ENCODE data around the gene MTHFD2L. TPM values are rescaled to one million over a fixed set of nuclear protein-coding genes. Genes with fewer than 3 reads are reported as not detected.

Gene MTHFD2L
- total RNA-seq, 1 donor from 2014 or later = 12.4 TPM

GRCh38 chr4:74314944-74315343 lies 157.0 kb downstream of the MTHFD2L start:
- H3K36me3 ChIP-seq (ENCODE audit: insufficient read depth, low read length) = no peaks in the 10 kb centered on the region
- peaks cover 9% of the 10 kb centered on the region for H3K4me1 Mint-ChIP-seq (ENCODE audit: low read depth, unreplicated experiment)
- FAIRE-seq = no peak
- no peak overlapping the region for H3K27ac ChIP-seq (ENCODE audit: low read depth, low read length)
- no peak overlapping the region for H2AFZ ChIP-seq (ENCODE audit: low read depth, low read length)
- DNase-seq (ENCODE audit: low read depth) = no peak
- H3K36me3 Mint-ChIP-seq (ENCODE audit: low read depth, unreplicated experiment) = no peaks in the 10 kb centered on the region
- no peaks in the 10 kb centered on the region for H3K79me2 ChIP-seq (ENCODE audit: insufficient read depth, low read length)
- H3K4me1 ChIP-seq (ENCODE audit: insufficient read depth, low read length) = no peaks in the 10 kb centered on the region
- H3K4me2 ChIP-seq (ENCODE audit: low read length) = no peak overlapping the region
- no peaks in the 10 kb centered on the region for H3K27me3 Mint-ChIP-seq (ENCODE audit: low read depth, unreplicated experiment)
- H3K27me3 ChIP-seq (ENCODE audit: insufficient read depth, low read length) = no peaks in the 10 kb centered on the region
- no peak overlapping the region for H3K4me3 ChIP-seq (ENCODE audit: insufficient read depth, low read depth, low read length)
- no peaks in the 10 kb centered on the region for H3K9me3 ChIP-seq (ENCODE audit: insufficient read depth, low read depth, low read length)
- no peak overlapping the region for H3K9ac ChIP-seq (ENCODE audit: low read length)
- H3K4me3 Mint-ChIP-seq (ENCODE audit: unreplicated experiment) = no peak overlapping the region
- no peak overlapping the region for H3K27ac Mint-ChIP-seq (ENCODE audit: unreplicated experiment)
- H4K20me1 ChIP-seq (ENCODE audit: insufficient read depth, low read length) = no peaks in the 10 kb centered on the region
- TF ChIP-seq EZH2 (IDR thresholded peaks at IDR 0.05; ENCODE audit: insufficient read depth, low read length) (no peak), CTCF (IDR thresholded peaks at IDR 0.05; ENCODE audit: insufficient read depth, low read depth, low read length) (no peak)
- H3K9me3 Mint-ChIP-seq (ENCODE audit: unreplicated experiment) = no peaks in the 10 kb centered on the region

- FAIRE-seq = no peak
- Histone ChIP-seq H3K4me3 (ENCODE audit: insufficient read depth, low read depth, low read length) (no peak overlapping the region), H3K4me2 (ENCODE audit: low read length) (no peak overlapping the region), H3K36me3 (ENCODE audit: insufficient read depth, low read length) (no peaks in the 10 kb centered on the region), H3K27me3 (ENCODE audit: insufficient read depth, low read length) (no peaks in the 10 kb centered on the region), H3K9ac (ENCODE audit: low read length) (no peak overlapping the region), H3K27ac (ENCODE audit: low read depth, low read length) (no peak overlapping the region), H3K9me3 (ENCODE audit: insufficient read depth, low read depth, low read length) (no peaks in the 10 kb centered on the region), H4K20me1 (ENCODE audit: insufficient read depth, low read length) (no peaks in the 10 kb centered on the region), H3K79me2 (ENCODE audit: insufficient read depth, low read length) (no peaks in the 10 kb centered on the region), H3K4me1 (ENCODE audit: insufficient read depth, low read length) (no peaks in the 10 kb centered on the region), H2AFZ (ENCODE audit: low read depth, low read length) (no peak overlapping the region)
- Mint-ChIP-seq H3K27ac (ENCODE audit: unreplicated experiment) (peak overlapping the region; percentile 75), H3K4me1 (ENCODE audit: low read depth, unreplicated experiment) (peaks cover 12% of the 10 kb centered on the region), H3K27me3 (ENCODE audit: low read depth, unreplicated experiment) (no peaks in the 10 kb centered on the region), H3K4me3 (ENCODE audit: unreplicated experiment) (no peak overlapping the region), H3K9me3 (ENCODE audit: unreplicated experiment) (no peaks in the 10 kb centered on the region), H3K36me3 (ENCODE audit: low read depth, unreplicated experiment) (no peaks in the 10 kb centered on the region)
- no peak for DNase-seq (ENCODE audit: low read depth)
- no peak for TF ChIP-seq CTCF (IDR thresholded peaks at IDR 0.05; ENCODE audit: insufficient read depth, low read depth, low read length)
- no peak for TF ChIP-seq EZH2 (IDR thresholded peaks at IDR 0.05; ENCODE audit: insufficient read depth, low read length)
Observed at GRCh38 chr4:74315376-74315775, 157.5 kb downstream of the MTHFD2L start.

GRCh38 chr4:74316397-74316796 lies 158.5 kb downstream of the MTHFD2L start:
- no peak overlapping the region for H3K9ac ChIP-seq (ENCODE audit: low read length)
- H3K27me3 Mint-ChIP-seq (ENCODE audit: low read depth, unreplicated experiment) = no peaks in the 10 kb centered on the region
- no peaks in the 10 kb centered on the region for H4K20me1 ChIP-seq (ENCODE audit: insufficient read depth, low read length)
- no peaks in the 10 kb centered on the region for H3K36me3 ChIP-seq (ENCODE audit: insufficient read depth, low read length)
- no peak overlapping the region for H2AFZ ChIP-seq (ENCODE audit: low read depth, low read length)
- H3K4me3 ChIP-seq (ENCODE audit: insufficient read depth, low read depth, low read length) = no peak overlapping the region
- H3K4me3 Mint-ChIP-seq (ENCODE audit: unreplicated experiment) = no peak overlapping the region
- H3K36me3 Mint-ChIP-seq (ENCODE audit: low read depth, unreplicated experiment) = no peaks in the 10 kb centered on the region
- H3K4me1 ChIP-seq (ENCODE audit: insufficient read depth, low read length) = peaks cover 4% of the 10 kb centered on the region
- no peak for DNase-seq (ENCODE audit: low read depth)
- H3K27me3 ChIP-seq (ENCODE audit: insufficient read depth, low read length) = no peaks in the 10 kb centered on the region
- H3K79me2 ChIP-seq (ENCODE audit: insufficient read depth, low read length) = no peaks in the 10 kb centered on the region
- H3K9me3 Mint-ChIP-seq (ENCODE audit: unreplicated experiment) = no peaks in the 10 kb centered on the region
- TF ChIP-seq EZH2 (IDR thresholded peaks at IDR 0.05; ENCODE audit: insufficient read depth, low read length) = no peak
- TF ChIP-seq CTCF (IDR thresholded peaks at IDR 0.05; ENCODE audit: insufficient read depth, low read depth, low read length) = no peak
- H3K4me2 ChIP-seq (ENCODE audit: low read length) = no peak overlapping the region
- H3K27ac Mint-ChIP-seq (ENCODE audit: unreplicated experiment) = peak overlapping the region; percentile 92
- no peaks in the 10 kb centered on the region for H3K9me3 ChIP-seq (ENCODE audit: insufficient read depth, low read depth, low read length)
- no peak for FAIRE-seq
- peaks cover 18% of the 10 kb centered on the region for H3K4me1 Mint-ChIP-seq (ENCODE audit: low read depth, unreplicated experiment)
- H3K27ac ChIP-seq (ENCODE audit: low read depth, low read length) = no peak overlapping the region
